Thoracic aorta (tissue), 2 donors: ENCODE data around the gene SLC25A13. TPM values are rescaled to one million over a fixed set of nuclear protein-coding genes. Genes with fewer than 3 reads are reported as not detected.

Source experiments
- ATAC-seq: fragments of 150-250 bp; one replicate; pipeline ENCODE4 v1.8.0; 2017; ENCODE audit warnings: low read depth; ENCODE audit not compliant: insufficient number of reproducible peaks, low FRiP score
- DNase-seq: peaks from one replicate; pipeline ENCODE4 v3.0.0-alpha.2; 2020; ENCODE audit warnings: low spot score
- H3K27ac ChIP-seq, 2 donors: fragments of 200-600 bp; sonication (generic); 1 replicate in 1 of 2; 2 replicates in 1 of 2; pipeline ENCODE4 v1.5.1; 2016; ENCODE audit warnings: mild to moderate bottlenecking in 2 of 2, moderate library complexity in 2 of 2
- H3K27me3 ChIP-seq: fragments of 200-600 bp; sonication (generic); replicated peaks from 2 replicates; pipeline ENCODE4 v1.6.0; 2016; ENCODE audit warnings: mild to moderate bottlenecking; ENCODE audit not compliant: insufficient read depth
- H3K36me3 ChIP-seq: fragments of 200-600 bp; sonication (generic); one replicate; pipeline ENCODE4 v1.5.1; 2016
- H3K4me1 ChIP-seq, 2 donors: fragments of 200-600 bp; sonication (generic); 1 replicate in 1 of 2; 2 replicates in 1 of 2; pipeline versions ENCODE4 v1.5.1 to v1.6.0; 2016; ENCODE audit warnings: low read depth in 2 of 2, mild to moderate bottlenecking in 1 of 2; ENCODE audit not compliant: control insufficient read depth in 1 of 2
- H3K4me3 ChIP-seq: fragments of 200-600 bp; sonication (generic); 2 replicates; pipeline ENCODE4 v1.5.1; 2016; ENCODE audit warnings: mild to moderate bottlenecking
- H3K9me3 ChIP-seq: fragments of 200-600 bp; sonication (generic); 2 replicates; pipeline ENCODE4 v1.5.1; 2016
- total RNA-seq, 2 donors: library from RNA; depleted of rRNA; stranded (reverse); fragments of >200 nt; gene quantifications; one replicate each; pipeline versions ENCODE4 v1.1.0 to v1.2.3, GENCODE V29; 2016
- TF ChIP-seq, protein P1 (sequence below): fragments of 200-600 bp; sonication (generic); IDR thresholded peaks from one replicate; pipeline ENCODE4 v1.5.1; 2019; ENCODE audit warnings: antibody characterized with exemption

Gene SLC25A13
- total RNA-seq, 2 donors from 2014 or later = 18.5 to 24.2 TPM

DNA sequence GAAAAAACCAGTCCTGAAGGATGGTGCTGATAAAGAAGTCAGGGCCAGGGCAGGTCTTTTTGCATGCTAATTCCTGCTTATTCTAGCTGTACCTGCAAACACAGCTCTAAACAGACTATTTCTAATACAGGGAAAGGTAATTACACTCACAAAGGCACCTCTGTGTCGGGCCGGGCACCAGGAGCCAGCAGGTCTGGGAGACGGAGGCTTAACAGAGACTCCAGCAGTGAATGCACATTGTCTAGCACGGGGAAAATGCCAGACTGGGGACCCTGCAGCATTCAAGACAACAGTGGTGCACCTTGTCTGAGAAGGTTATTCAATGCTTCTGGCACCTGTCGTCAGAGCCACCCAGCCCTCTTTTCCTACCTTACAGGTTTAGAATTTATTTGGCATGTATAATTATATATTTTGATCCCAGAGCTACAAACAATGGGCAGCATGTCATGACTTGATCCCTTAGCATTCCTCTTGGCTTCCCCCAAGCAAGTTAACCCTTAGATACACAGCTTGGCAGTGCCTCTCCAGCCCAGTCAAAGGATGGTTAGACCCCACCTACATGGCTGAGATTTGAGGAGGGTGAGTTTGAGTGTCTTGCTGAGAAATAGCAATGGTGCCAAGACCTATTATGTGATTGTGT lies 185.2 kb downstream of the SLC25A13 start:
- no peaks in the 10 kb centered on the region for H3K4me1 ChIP-seq
- TF ChIP-seq, protein P1, sequence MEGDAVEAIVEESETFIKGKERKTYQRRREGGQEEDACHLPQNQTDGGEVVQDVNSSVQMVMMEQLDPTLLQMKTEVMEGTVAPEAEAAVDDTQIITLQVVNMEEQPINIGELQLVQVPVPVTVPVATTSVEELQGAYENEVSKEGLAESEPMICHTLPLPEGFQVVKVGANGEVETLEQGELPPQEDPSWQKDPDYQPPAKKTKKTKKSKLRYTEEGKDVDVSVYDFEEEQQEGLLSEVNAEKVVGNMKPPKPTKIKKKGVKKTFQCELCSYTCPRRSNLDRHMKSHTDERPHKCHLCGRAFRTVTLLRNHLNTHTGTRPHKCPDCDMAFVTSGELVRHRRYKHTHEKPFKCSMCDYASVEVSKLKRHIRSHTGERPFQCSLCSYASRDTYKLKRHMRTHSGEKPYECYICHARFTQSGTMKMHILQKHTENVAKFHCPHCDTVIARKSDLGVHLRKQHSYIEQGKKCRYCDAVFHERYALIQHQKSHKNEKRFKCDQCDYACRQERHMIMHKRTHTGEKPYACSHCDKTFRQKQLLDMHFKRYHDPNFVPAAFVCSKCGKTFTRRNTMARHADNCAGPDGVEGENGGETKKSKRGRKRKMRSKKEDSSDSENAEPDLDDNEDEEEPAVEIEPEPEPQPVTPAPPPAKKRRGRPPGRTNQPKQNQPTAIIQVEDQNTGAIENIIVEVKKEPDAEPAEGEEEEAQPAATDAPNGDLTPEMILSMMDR = no peak
- H3K27ac ChIP-seq = no peak overlapping the region
- no peaks in the 10 kb centered on the region for H3K9me3 ChIP-seq
- DNase-seq (no peak), ATAC-seq (no peak)
- H3K27me3 ChIP-seq = no peaks in the 10 kb centered on the region
- H3K4me3 ChIP-seq = no peak overlapping the region
- H3K36me3 ChIP-seq = no peaks in the 10 kb centered on the region

GRCh38 chr7:96135241-96135640 lies 186.7 kb downstream of the SLC25A13 start:
- no peak for ATAC-seq
- H3K4me3 ChIP-seq = no peak overlapping the region
- H3K27ac ChIP-seq = no peak overlapping the region
- no peaks in the 10 kb centered on the region for H3K27me3 ChIP-seq
- no peak for DNase-seq
- TF ChIP-seq, protein P1 = no peak
- no peaks in the 10 kb centered on the region for H3K36me3 ChIP-seq
- no peaks in the 10 kb centered on the region for H3K9me3 ChIP-seq
- H3K4me1 ChIP-seq = no peaks in the 10 kb centered on the region

GRCh38 chr7:96131525-96131924 lies 190.4 kb downstream of the SLC25A13 start:
- H3K4me3 ChIP-seq = no peak overlapping the region
- DNase-seq = no peak
- TF ChIP-seq, protein P1 = no peak
- no peaks in the 10 kb centered on the region for H3K9me3 ChIP-seq
- H3K36me3 ChIP-seq = no peaks in the 10 kb centered on the region
- no peak overlapping the region for H3K27ac ChIP-seq
- H3K4me1 ChIP-seq = no peaks in the 10 kb centered on the region
- ATAC-seq = no peak
- H3K27me3 ChIP-seq = no peaks in the 10 kb centered on the region

DNA sequence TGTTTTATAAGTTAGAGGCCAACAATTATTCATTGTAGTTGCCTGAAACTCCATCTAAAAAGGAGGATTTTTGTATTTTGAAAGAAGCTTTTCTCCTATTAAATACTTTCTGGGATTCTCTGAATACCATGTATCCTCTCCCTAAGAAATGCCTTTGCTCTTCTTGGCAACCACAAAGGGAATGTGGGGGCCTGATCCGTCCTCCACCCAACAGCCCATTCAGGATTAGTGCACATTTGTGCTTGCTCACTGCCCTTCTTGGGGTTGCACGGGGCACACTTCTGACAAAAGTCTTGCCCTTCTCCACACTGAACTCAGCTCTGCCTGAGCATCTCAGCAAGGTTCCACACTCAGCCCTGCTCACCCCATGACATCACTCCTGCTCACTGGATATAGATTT lies 194.2 kb downstream of the SLC25A13 start:
- TF ChIP-seq, protein P1 = no peak

DNA sequence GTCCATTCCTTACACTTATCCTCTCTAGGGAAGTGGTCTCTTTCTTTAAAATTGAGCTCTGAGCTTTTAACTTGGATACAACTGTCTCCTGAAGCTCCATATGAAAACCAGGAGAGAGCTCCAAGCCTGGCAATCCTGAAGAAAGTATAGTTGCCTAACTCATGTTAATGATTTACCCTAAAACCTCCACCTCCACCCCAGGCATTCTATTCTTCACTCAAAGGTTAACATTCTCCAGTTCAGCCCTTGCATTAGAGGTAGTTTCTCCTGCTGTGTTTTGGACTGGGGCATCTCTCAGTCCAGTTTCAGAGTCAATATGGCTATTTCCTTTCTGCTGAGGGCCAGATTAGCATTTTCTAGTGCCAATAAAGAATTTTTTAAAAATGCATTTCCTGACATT lies 195.5 kb downstream of the SLC25A13 start:
- Histone ChIP-seq H3K27me3 (no peaks in the 10 kb centered on the region), H3K4me1 (no peaks in the 10 kb centered on the region), H3K4me3 (no peak overlapping the region), H3K9me3 (no peaks in the 10 kb centered on the region), H3K27ac (no peak overlapping the region), H3K36me3 (peaks cover 4% of the 10 kb centered on the region)
- TF ChIP-seq, protein P1 = no peak
- no peak for DNase-seq
- no peak for ATAC-seq

More for the DNA sequence above, 194.2 kb downstream of the SLC25A13 start:
- Histone ChIP-seq H3K4me1 (no peaks in the 10 kb centered on the region), H3K9me3 (no peaks in the 10 kb centered on the region), H3K27ac (no peak overlapping the region), H3K4me3 (no peak overlapping the region), H3K36me3 (no peaks in the 10 kb centered on the region), H3K27me3 (no peaks in the 10 kb centered on the region)
- no peak for DNase-seq
- no peak for ATAC-seq
